ENCODE data around the gene UVRAG. TPM values are rescaled to one million over a fixed set of nuclear protein-coding genes. Genes with fewer than 3 reads are reported as not detected.

Gene UVRAG
- polyA plus RNA-seq, 6 donors from 2014 or later: 39.6 to 94.0 (median 70.8) TPM

- no peaks in the 10 kb centered on the region for H3K9me3 Mint-ChIP-seq
- H3K4me1 Mint-ChIP-seq: peaks cover 11 to 24% (median 13%) of the 10 kb centered on the region in 3 donors
- peaks cover 8 to 21% of the 10 kb centered on the region in 2 donors for H3K36me3 Mint-ChIP-seq
- no peaks in the 10 kb centered on the region for H3K27me3 Mint-ChIP-seq
- ATAC-seq (ENCODE audit: low read depth in 2 of 2) (no peak), DNase-seq (no peak)
- no peak overlapping the region for H3K4me3 Mint-ChIP-seq
- peak overlapping the region in 2 of 6 donors; percentile 12 to 19 for H3K27ac Mint-ChIP-seq
Measured at GRCh38 chr11:76083563-76084451, 268.8 kb downstream of the UVRAG start.

GRCh38 chr11:76085270-76085669 is 270.3 kb downstream of the UVRAG start:
- Mint-ChIP-seq H3K4me1 (peaks cover 7 to 12% (median 9%) of the 10 kb centered on the region in 3 donors), H3K9me3 (peaks cover 0 to 8% (median 2%) of the 10 kb centered on the region in 7 donors), H3K27ac (peak overlapping the region in 3 of 6 donors; percentile 6 to 74 (median 69)), H3K36me3 (peaks cover 21 to 30% of the 10 kb centered on the region in 2 donors), H3K4me3 (no peak overlapping the region), H3K27me3 (no peaks in the 10 kb centered on the region)
- ATAC-seq (ENCODE audit: low read depth in 2 of 2): no peak
- no peak for DNase-seq

GRCh38 chr11:76086743-76087635 is 272.0 kb downstream of the UVRAG start:
- no peak for ATAC-seq (ENCODE audit: low read depth in 2 of 2)
- Mint-ChIP-seq H3K27me3 (no peaks in the 10 kb centered on the region), H3K9me3 (peaks cover 4 to 26% (median 8%) of the 10 kb centered on the region in 7 donors), H3K4me1 (peaks cover 7 to 12% (median 9%) of the 10 kb centered on the region in 3 donors), H3K27ac (peak overlapping the region in 1 of 6 donors; percentile 49), H3K36me3 (peaks cover 37 to 47% of the 10 kb centered on the region in 2 donors), H3K4me3 (no peak overlapping the region)
- DNase-seq: no peak

- Mint-ChIP-seq H3K27ac (peak overlapping the region in 3 of 6 donors; percentile 36 to 65 (median 49)), H3K4me1 (peaks cover 9 to 12% (median 11%) of the 10 kb centered on the region in 3 donors), H3K9me3 (peaks cover 4 to 26% (median 12%) of the 10 kb centered on the region in 7 donors), H3K4me3 (no peak overlapping the region), H3K27me3 (no peaks in the 10 kb centered on the region), H3K36me3 (peaks cover 37 to 47% of the 10 kb centered on the region in 2 donors)
- DNase-seq (no peak), ATAC-seq (ENCODE audit: low read depth in 2 of 2) (no peak)
Measured at GRCh38 chr11:76087749-76088148, 272.7 kb downstream of the UVRAG start.

- no peaks in the 10 kb centered on the region for H3K27me3 Mint-ChIP-seq
- DNase-seq: no peak
- H3K4me1 Mint-ChIP-seq: peaks cover 11 to 18% (median 14%) of the 10 kb centered on the region in 3 donors
- peaks cover 4 to 26% (median 12%) of the 10 kb centered on the region in 7 donors for H3K9me3 Mint-ChIP-seq
- H3K27ac Mint-ChIP-seq: peak overlapping the region in 3 of 6 donors; percentile 34 to 50 (median 36)
- ATAC-seq (ENCODE audit: low read depth in 2 of 2): no peak
- H3K4me3 Mint-ChIP-seq: no peak overlapping the region
- H3K36me3 Mint-ChIP-seq: peaks cover 37 to 43% of the 10 kb centered on the region in 2 donors
Measured at GRCh38 chr11:76088511-76088910, 273.5 kb downstream of the UVRAG start.

- H3K9me3 Mint-ChIP-seq: peaks cover 4 to 26% (median 12%) of the 10 kb centered on the region in 7 donors
- H3K27me3 Mint-ChIP-seq: no peaks in the 10 kb centered on the region
- no peak overlapping the region for H3K4me3 Mint-ChIP-seq
- H3K27ac Mint-ChIP-seq: peak overlapping the region in 2 of 6 donors; percentile 11 to 32
- DNase-seq (no peak), ATAC-seq (ENCODE audit: low read depth in 2 of 2) (no peak)
- H3K36me3 Mint-ChIP-seq: peaks cover 37 to 43% of the 10 kb centered on the region in 2 donors
- H3K4me1 Mint-ChIP-seq: peaks cover 13 to 23% (median 17%) of the 10 kb centered on the region in 3 donors
Measured at GRCh38 chr11:76090174-76090573, 275.2 kb downstream of the UVRAG start.

- H3K36me3 Mint-ChIP-seq: peaks cover 37 to 43% of the 10 kb centered on the region in 2 donors
Measured at GRCh38 chr11:76090821-76091220, 275.8 kb downstream of the UVRAG start.

GRCh38 chr11:76094740-76095139 is 279.7 kb downstream of the UVRAG start:
- Mint-ChIP-seq H3K4me3 (no peak overlapping the region), H3K27me3 (no peaks in the 10 kb centered on the region), H3K27ac (no peak overlapping the region), H3K9me3 (peaks cover 4 to 23% (median 12%) of the 10 kb centered on the region in 7 donors), H3K4me1 (peaks cover 12 to 24% (median 19%) of the 10 kb centered on the region in 3 donors), H3K36me3 (peaks cover 29% of the 10 kb centered on the region in 2 donors)
- DNase-seq (no peak), ATAC-seq (ENCODE audit: low read depth in 2 of 2) (no peak)

More at GRCh38 chr11:76090821-76091220, 275.8 kb downstream of the UVRAG start:
- Mint-ChIP-seq H3K4me3 (no peak overlapping the region), H3K9me3 (peaks cover 4 to 26% (median 12%) of the 10 kb centered on the region in 7 donors), H3K4me1 (peaks cover 12 to 23% (median 17%) of the 10 kb centered on the region in 3 donors), H3K27me3 (no peaks in the 10 kb centered on the region), H3K27ac (no peak overlapping the region)
- no peak for ATAC-seq (ENCODE audit: low read depth in 2 of 2)
- no peak for DNase-seq

GRCh38 chr11:76095891-76096290 is 280.9 kb downstream of the UVRAG start:
- Mint-ChIP-seq H3K36me3 (peaks cover 18 to 23% of the 10 kb centered on the region in 2 donors), H3K4me1 (peaks cover 16 to 24% (median 19%) of the 10 kb centered on the region in 3 donors)

GRCh38 chr11:76096552-76096951 is 281.5 kb downstream of the UVRAG start:
- H3K36me3 Mint-ChIP-seq: peaks cover 11 to 19% of the 10 kb centered on the region in 2 donors
- ATAC-seq (ENCODE audit: low read depth in 2 of 2): no peak

More at GRCh38 chr11:76095891-76096290, 280.9 kb downstream of the UVRAG start:
- H3K4me3 Mint-ChIP-seq: no peak overlapping the region
- peaks cover 0 to 13% (median 10%) of the 10 kb centered on the region in 7 donors for H3K9me3 Mint-ChIP-seq
- DNase-seq (no peak), ATAC-seq (ENCODE audit: low read depth in 2 of 2) (no peak)
- peak overlapping the region in 1 of 6 donors; percentile 42 for H3K27ac Mint-ChIP-seq
- no peaks in the 10 kb centered on the region for H3K27me3 Mint-ChIP-seq

GRCh38 chr11:76102802-76103201 is 287.8 kb downstream of the UVRAG start:
- DNase-seq (no peak), ATAC-seq (ENCODE audit: low read depth in 2 of 2) (no peak)
- Mint-ChIP-seq H3K9me3 (peaks cover 0 to 2% (median 0%) of the 10 kb centered on the region in 7 donors), H3K27ac (peak overlapping the region in 1 of 6 donors; percentile 44), H3K4me3 (no peak overlapping the region), H3K36me3 (peaks cover 0 to 19% of the 10 kb centered on the region in 2 donors), H3K27me3 (no peaks in the 10 kb centered on the region), H3K4me1 (peaks cover 8 to 20% (median 9%) of the 10 kb centered on the region in 3 donors)

More at GRCh38 chr11:76096552-76096951, 281.5 kb downstream of the UVRAG start:
- DNase-seq: no peak
- H3K4me3 Mint-ChIP-seq: no peak overlapping the region
- H3K4me1 Mint-ChIP-seq: peaks cover 19 to 26% (median 21%) of the 10 kb centered on the region in 3 donors
- H3K9me3 Mint-ChIP-seq: peaks cover 0 to 8% (median 3%) of the 10 kb centered on the region in 7 donors
- H3K27ac Mint-ChIP-seq: peak overlapping the region in 1 of 6 donors; percentile 9
- no peaks in the 10 kb centered on the region for H3K27me3 Mint-ChIP-seq

- Mint-ChIP-seq H3K27ac (peak overlapping the region in 1 of 6 donors; percentile 56), H3K9me3 (peaks cover 0 to 2% (median 0%) of the 10 kb centered on the region in 7 donors), H3K4me1 (peaks cover 8 to 24% (median 9%) of the 10 kb centered on the region in 3 donors), H3K36me3 (peaks cover 0 to 19% of the 10 kb centered on the region in 2 donors), H3K4me3 (no peak overlapping the region), H3K27me3 (no peaks in the 10 kb centered on the region)
- ATAC-seq (ENCODE audit: low read depth in 2 of 2) (no peak), DNase-seq (no peak)
Measured at GRCh38 chr11:76103460-76103859, 288.4 kb downstream of the UVRAG start.
